B cell (primary cell): Measurements from ENCODE around the gene SLC2A3. TPM values are rescaled to one million over a fixed set of nuclear protein-coding genes. Genes with fewer than 3 reads are reported as not detected.
"Not testable (repeated sequence)": the region's sequence is repeated elsewhere in the genome, so short reads cannot be mapped to it uniquely, and the experiment has no call there.

Experiments
- ATAC-seq: fragments of 200-7000 bp; cut with Tn5 transposase; one replicate; pipeline ENCODE4 v1.10.0; 2021; ENCODE audit warnings: low read depth, mild to moderate bottlenecking, moderate number of reproducible peaks, moderate library complexity
- CTCF ChIA-PET: fragments of 350-600 bp; sonication (Branson Sonifier 250); formaldehyde crosslinking; loops from one replicate; lab custom pipeline; 2021; ENCODE audit warnings: antibody characterized with exemption, inconsistent platforms; lab: Charles Lee
- POLR2A ChIA-PET: fragments of 350-600 bp; sonication (Branson Sonifier 250); formaldehyde crosslinking; loops from one replicate; lab custom pipeline; 2021; ENCODE audit warnings: antibody characterized with exemption; lab: Charles Lee
- DNase-seq: peaks from one replicate; pipeline ENCODE4 v3.0.0; 2013
- H2AFZ ChIP-seq: 2 replicates; pipeline ENCODE4 v1.6.1; 2012; ENCODE audit warnings: mild to moderate bottlenecking, low read depth, low read length; ENCODE audit not compliant: insufficient read depth, poor library complexity, severe bottlenecking
- H3K27ac ChIP-seq, 2 donors: 1 replicate in 1 of 2; 2 replicates in 1 of 2; pipeline ENCODE4 v1.5.1; 2012 to 2013; ENCODE audit warnings: low read length in 2 of 2, mild to moderate bottlenecking in 2 of 2, moderate library complexity in 1 of 2
- H3K27me3 ChIP-seq, 4 experiments: fragments of 200-600 bp in 1 of 4; sonication (generic) in 1 of 4; replicated peaks in 1 of 4; 1 replicate in 2 of 4; 2 replicates in 2 of 4; pipeline versions ENCODE4 v1.6.1 to v1.7.0; 2013 to 2016; ENCODE audit warnings: low read length in 3 of 4, mild to moderate bottlenecking in 2 of 4, mixed read lengths in 1 of 4, moderate library complexity in 1 of 4; ENCODE audit not compliant: insufficient read depth in 4 of 4, control insufficient read depth in 3 of 4; ENCODE audit errors: control extremely low read depth in 1 of 4
- H3K36me3 ChIP-seq, 2 experiments: replicated peaks in 1 of 2; 1 replicate in 1 of 2; 2 replicates in 1 of 2; pipeline versions ENCODE4 v1.6.1 to v1.7.1; 2013; ENCODE audit warnings: low read length in 1 of 2; ENCODE audit not compliant: insufficient read depth in 2 of 2, control insufficient read depth in 1 of 2; ENCODE audit errors: control extremely low read depth in 1 of 2, extremely low read depth in 1 of 2
- H3K4me1 ChIP-seq, 2 donors: fragments of 200-600 bp in 1 of 2; sonication (generic) in 1 of 2; 1 replicate in 1 of 2; 2 replicates in 1 of 2; pipeline versions ENCODE4 v1.5.1 to v1.6.1; 2013 to 2017; ENCODE audit warnings: low read length in 2 of 2; ENCODE audit not compliant: control insufficient read depth in 2 of 2, insufficient read depth in 2 of 2
- H3K4me2 ChIP-seq: replicated peaks from 2 replicates; pipeline ENCODE3; 2012; ENCODE audit warnings: mild to moderate bottlenecking, low read depth, low read length; ENCODE audit not compliant: poor library complexity, severe bottlenecking
- H3K4me3 ChIP-seq, 5 experiments: fragments of 200-600 bp in 1 of 5; sonication (generic) in 1 of 5; 1 replicate in 3 of 5; 2 replicates in 2 of 5; pipeline versions ENCODE4 v1.5.1 to v1.7.0; 2011 to 2016; ENCODE audit warnings: low read length in 4 of 5, mild to moderate bottlenecking in 4 of 5, low read depth in 2 of 5, control low read depth in 1 of 5, moderate library complexity in 1 of 5; ENCODE audit not compliant: insufficient read depth in 1 of 5; ENCODE audit errors: control extremely low read depth in 1 of 5, extremely low read depth in 1 of 5
- H3K79me2 ChIP-seq: fragments of 200-600 bp; sonication (generic); one replicate; pipeline ENCODE4 v1.6.0; 2016; ENCODE audit warnings: low read length; ENCODE audit not compliant: control insufficient read depth, insufficient read depth
- H3K9ac ChIP-seq: fragments of 200-600 bp; sonication (generic); 2 replicates; pipeline ENCODE4 v1.6.1; 2017; ENCODE audit warnings: mild to moderate bottlenecking, low read length, moderate library complexity
- H3K9me3 ChIP-seq, 3 donors: one replicate each; pipeline versions ENCODE4 v1.6.1 to v1.7.1; 2013; ENCODE audit warnings: low read length in 2 of 3; ENCODE audit not compliant: control insufficient read depth in 2 of 3, insufficient read depth in 1 of 3; ENCODE audit errors: control extremely low read depth in 1 of 3
- H4K20me1 ChIP-seq: 2 replicates; pipeline ENCODE4 v1.6.0; 2012; ENCODE audit warnings: mild to moderate bottlenecking, low read length; ENCODE audit not compliant: insufficient read depth, control insufficient read depth, poor library complexity, severe bottlenecking
- H3K27ac Mint-ChIP-seq: one replicate; pipeline ENCODE4 v1.8.0; 2021; ENCODE audit warnings: mixed read lengths
- H3K27me3 Mint-ChIP-seq: one replicate; pipeline ENCODE4 v1.8.0; 2021; ENCODE audit warnings: mixed read lengths
- H3K4me1 Mint-ChIP-seq: one replicate; pipeline ENCODE4 v1.8.0; 2021; ENCODE audit warnings: mixed read lengths
- H3K4me3 Mint-ChIP-seq: one replicate; pipeline ENCODE4 v1.8.0; 2021; ENCODE audit warnings: mixed read lengths
- H3K9me3 Mint-ChIP-seq: one replicate; pipeline ENCODE4 v1.8.0; 2022; ENCODE audit warnings: mixed read lengths; ENCODE audit not compliant: insufficient read depth
- EZH2 ChIP-seq: IDR thresholded peaks from 2 replicates; pipeline ENCODE4 v1.6.1; 2012; ENCODE audit warnings: borderline replicate concordance, low read depth, mild to moderate bottlenecking, moderate library complexity, low read length; ENCODE audit not compliant: insufficient read depth, poor library complexity, severe bottlenecking
- WGBS: methylation state at CpG from one replicate; pipeline ENCODE4 v1.1.5; 2013; ENCODE audit warnings: missing lambda C conversion rate; ENCODE audit not compliant: insufficient coverage; 5-methylcytosine and 5-hydroxymethylcytosine counted together
- intact Hi-C: fragments of 100-400 bp; cut with micrococcal nuclease; formaldehyde crosslinking; loops from one replicate; pipeline ENCODE4 v1.10.0; 2022
- polyA plus RNA-seq: library from polyadenylated mRNA; depleted of rRNA; stranded (reverse); fragments of >200 nt; gene quantifications from 2 replicates; pipeline ENCODE4 v1.2.3, GENCODE V29; 2012
- total RNA-seq, 2 donors: library from RNA; stranded (reverse); fragments of 120-200 nt in 1 of 2; gene quantifications; 1 replicate in 1 of 2; 2 replicates in 1 of 2; pipeline versions ENCODE4 v1.2.3 to v1.2.4, GENCODE V29; 2013 to 2022
- TF ChIP-seq, protein P1 (sequence below): fragments of 200-600 bp; IDR thresholded peaks from one replicate; pipeline ENCODE4 v1.8.0; 2022; ENCODE audit warnings: antibody characterized with exemption, mild to moderate bottlenecking

The SLC2A3 gene
- total and polyA plus RNA-seq, 2 donors (not counting 1 experiment from before 2014, with no cell fraction given) = 215 to 284 TPM

GRCh38 chr12:7926068-7926666 is 9.8 kb downstream of the SLC2A3 start:
- H3K4me1 ChIP-seq, H3K27me3 ChIP-seq, H3K27ac Mint-ChIP-seq, H3K9ac ChIP-seq, H3K4me3 ChIP-seq, H3K4me1 Mint-ChIP-seq, H3K9me3 Mint-ChIP-seq, H2AFZ ChIP-seq, H3K4me2 ChIP-seq, ATAC-seq, H3K9me3 ChIP-seq, intact Hi-C loops, H3K4me3 Mint-ChIP-seq, H3K27ac ChIP-seq, H3K27me3 Mint-ChIP-seq: not testable (repeated sequence)
- Histone ChIP-seq H4K20me1 (peaks cover 52% of the 10 kb centered on the region), H3K79me2 (peaks cover 21% of the 10 kb centered on the region), H3K36me3 (peaks cover 8 to 95% of the 10 kb centered on the region in 2 experiments)
- CTCF ChIA-PET = interaction anchor here (0.8 kb wide), 1 partner anchor 62 kb away, joined by 3 read pairs; no protein-coding TSS in a partner anchor
- WGBS = 100% methylated on average over 3 of the region's 5 CpGs
- POLR2A ChIA-PET = interaction anchor here (0.8 kb wide), 1 partner anchor 46 kb away, joined by 3 read pairs; no protein-coding TSS in a partner anchor
- DNase-seq = peak; percentile 19

- no peaks in the 10 kb centered on the region for H3K9me3 ChIP-seq
- no peak for TF ChIP-seq EZH2
- TF ChIP-seq, protein P1, sequence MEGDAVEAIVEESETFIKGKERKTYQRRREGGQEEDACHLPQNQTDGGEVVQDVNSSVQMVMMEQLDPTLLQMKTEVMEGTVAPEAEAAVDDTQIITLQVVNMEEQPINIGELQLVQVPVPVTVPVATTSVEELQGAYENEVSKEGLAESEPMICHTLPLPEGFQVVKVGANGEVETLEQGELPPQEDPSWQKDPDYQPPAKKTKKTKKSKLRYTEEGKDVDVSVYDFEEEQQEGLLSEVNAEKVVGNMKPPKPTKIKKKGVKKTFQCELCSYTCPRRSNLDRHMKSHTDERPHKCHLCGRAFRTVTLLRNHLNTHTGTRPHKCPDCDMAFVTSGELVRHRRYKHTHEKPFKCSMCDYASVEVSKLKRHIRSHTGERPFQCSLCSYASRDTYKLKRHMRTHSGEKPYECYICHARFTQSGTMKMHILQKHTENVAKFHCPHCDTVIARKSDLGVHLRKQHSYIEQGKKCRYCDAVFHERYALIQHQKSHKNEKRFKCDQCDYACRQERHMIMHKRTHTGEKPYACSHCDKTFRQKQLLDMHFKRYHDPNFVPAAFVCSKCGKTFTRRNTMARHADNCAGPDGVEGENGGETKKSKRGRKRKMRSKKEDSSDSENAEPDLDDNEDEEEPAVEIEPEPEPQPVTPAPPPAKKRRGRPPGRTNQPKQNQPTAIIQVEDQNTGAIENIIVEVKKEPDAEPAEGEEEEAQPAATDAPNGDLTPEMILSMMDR = no peak
- no peak overlapping the region for H3K4me2 ChIP-seq
- no peak for ATAC-seq
- POLR2A ChIA-PET = no interaction called here
- no peak overlapping the region for H3K4me3 Mint-ChIP-seq
- WGBS = 100% methylated on average over 8 of the region's 15 CpGs
- peaks cover 45% of the 10 kb centered on the region for H4K20me1 ChIP-seq
- peaks cover 6% of the 10 kb centered on the region for H3K4me1 Mint-ChIP-seq
- no peaks in the 10 kb centered on the region for H3K27me3 ChIP-seq
- H3K27ac ChIP-seq = no peak overlapping the region
- peaks cover 3% of the 10 kb centered on the region for H3K79me2 ChIP-seq
- peaks cover 4 to 96% of the 10 kb centered on the region in 2 experiments for H3K36me3 ChIP-seq
- no peak overlapping the region for H2AFZ ChIP-seq
- intact Hi-C loops = no loop called here
- no peaks in the 10 kb centered on the region for H3K27me3 Mint-ChIP-seq
- H3K27ac Mint-ChIP-seq = no peak overlapping the region
- CTCF ChIA-PET = interaction anchor here (1.1 to 2.4 kb wide), 4 partner anchors 9 to 72 kb away, joined by 3 to 9 read pairs (median 4); no protein-coding TSS in a partner anchor
- H3K4me1 ChIP-seq = no peaks in the 10 kb centered on the region
- H3K9me3 Mint-ChIP-seq = no peaks in the 10 kb centered on the region
- no peak overlapping the region for H3K9ac ChIP-seq
- H3K4me3 ChIP-seq = no peak overlapping the region
- DNase-seq = peak; percentile 30
Measured at GRCh38 chr12:7923241-7924236, 12.4 kb downstream of the SLC2A3 start.

GRCh38 chr12:7921181-7921580 is 14.8 kb downstream of the SLC2A3 start:
- H3K4me1 Mint-ChIP-seq, H3K4me3 Mint-ChIP-seq, H3K4me3 ChIP-seq, H2AFZ ChIP-seq, H3K27me3 Mint-ChIP-seq, POLR2A ChIA-PET, H3K27ac Mint-ChIP-seq, H3K9me3 ChIP-seq, intact Hi-C loops, H3K79me2 ChIP-seq, ATAC-seq, H3K9ac ChIP-seq, H3K27me3 ChIP-seq, H3K27ac ChIP-seq, H3K4me2 ChIP-seq, H3K4me1 ChIP-seq, H3K9me3 Mint-ChIP-seq: not testable (repeated sequence)
- WGBS = 100% methylated on average over 2 of the region's 12 CpGs
- CTCF ChIA-PET = interaction anchor here (1.2 kb wide), 1 partner anchor 11 kb away, joined by 5 read pairs; no protein-coding TSS in a partner anchor
- H3K36me3 ChIP-seq = peaks cover 3 to 87% of the 10 kb centered on the region in 2 experiments
- DNase-seq = peak; percentile 24
- H4K20me1 ChIP-seq = peaks cover 34% of the 10 kb centered on the region
